Gastrocnemius medialis (tissue), 4 donors: ENCODE data around the gene CAMK2D.

ENCODE experiments used
- CTCF ChIP-seq, 5 experiments: fragments of 450-650 bp in 3 of 5; fragments of 200-600 bp in 2 of 5; sonication (generic) in 2 of 5; IDR thresholded peaks in 4 of 5; conservative IDR thresholded peaks in 1 of 5; 1 replicate in 4 of 5; 2 replicates in 1 of 5; pipeline ENCODE4 v1.5.1; 2016 to 2019; ENCODE audit warnings: antibody characterized with exemption in 5 of 5, mild to moderate bottlenecking in 3 of 5, moderate library complexity in 3 of 5
- POLR2A ChIP-seq, 2 donors: fragments of 450-650 bp; IDR thresholded peaks; one replicate each; pipeline ENCODE4 v1.6.1; 2017; ENCODE audit warnings: antibody characterized with exemption in 2 of 2, mild to moderate bottlenecking in 2 of 2, moderate library complexity in 2 of 2

DNA sequence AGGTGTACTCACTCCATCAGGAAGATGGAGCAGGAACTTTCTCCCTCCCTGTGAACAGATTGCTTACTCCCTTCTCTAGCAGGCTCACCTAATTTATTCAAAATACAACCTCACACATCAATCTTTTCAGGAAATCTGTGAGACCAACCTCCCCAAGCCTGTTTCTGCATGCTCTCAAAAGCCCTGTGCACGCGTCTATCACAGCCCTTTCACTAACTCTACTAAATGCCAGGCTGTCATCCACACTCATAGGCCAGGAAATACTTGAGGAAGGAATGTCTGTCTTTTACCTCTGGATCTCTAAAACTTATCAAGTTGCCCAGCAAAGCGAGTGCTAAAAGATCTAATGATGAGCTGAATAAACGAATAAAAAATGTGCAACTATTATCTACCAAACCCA, 11.2 kb downstream of the CAMK2D start:
- no peak for TF ChIP-seq POLR2A (IDR thresholded peaks at IDR 0.05)
- no peak for TF ChIP-seq CTCF (IDR thresholded peaks at IDR 0.05 in 4 of 5, conservative IDR thresholded peaks at IDR 0.05 in 1 of 5)
